ENCODE results near the gene DMRTA1.
"Not testable (repeated sequence)": the region's sequence is repeated elsewhere in the genome, so short reads cannot be mapped to it uniquely, and the experiment has no call there.

DMRTA1 gene

DNA sequence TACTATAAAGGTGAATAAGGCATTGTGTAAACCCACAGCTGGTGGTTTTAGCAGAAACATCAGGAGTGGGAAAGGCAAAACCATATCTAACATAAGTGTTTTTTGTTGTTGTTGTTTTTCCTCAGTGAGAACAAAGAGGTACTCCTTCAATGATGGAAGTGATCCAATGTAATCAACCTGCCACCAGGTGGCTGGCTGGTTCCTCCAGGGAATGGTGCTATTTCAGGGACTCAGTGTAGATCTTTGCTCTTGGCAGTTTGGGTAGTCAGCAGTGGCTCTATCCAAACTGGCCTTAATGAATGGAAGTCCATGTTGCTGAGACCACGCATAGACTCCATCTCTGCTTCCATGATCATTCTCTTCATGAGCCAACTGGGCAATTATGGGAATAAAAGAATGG is 10.8 kb downstream of the DMRTA1 start:
- no peak for DNase-seq

DNA sequence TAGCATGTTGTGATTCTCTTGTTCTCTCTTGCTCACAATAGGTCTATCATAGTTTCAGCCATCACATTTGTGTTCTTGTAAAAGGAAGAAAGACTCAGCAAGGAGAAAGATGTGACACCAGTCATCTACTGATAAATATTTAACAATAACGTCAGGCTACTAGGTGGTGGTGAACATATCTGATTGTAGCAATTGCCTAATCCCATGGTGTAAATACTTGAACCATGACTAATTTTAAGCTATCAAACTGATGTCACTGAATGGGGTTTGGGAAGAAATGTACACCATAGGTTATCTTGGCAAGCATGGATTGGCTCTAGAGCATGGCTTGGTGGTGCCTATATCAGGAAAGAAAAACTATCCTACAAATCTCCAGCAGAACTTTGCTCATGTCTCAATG is 16.6 kb downstream of the DMRTA1 start:
- no peak for DNase-seq

DNA sequence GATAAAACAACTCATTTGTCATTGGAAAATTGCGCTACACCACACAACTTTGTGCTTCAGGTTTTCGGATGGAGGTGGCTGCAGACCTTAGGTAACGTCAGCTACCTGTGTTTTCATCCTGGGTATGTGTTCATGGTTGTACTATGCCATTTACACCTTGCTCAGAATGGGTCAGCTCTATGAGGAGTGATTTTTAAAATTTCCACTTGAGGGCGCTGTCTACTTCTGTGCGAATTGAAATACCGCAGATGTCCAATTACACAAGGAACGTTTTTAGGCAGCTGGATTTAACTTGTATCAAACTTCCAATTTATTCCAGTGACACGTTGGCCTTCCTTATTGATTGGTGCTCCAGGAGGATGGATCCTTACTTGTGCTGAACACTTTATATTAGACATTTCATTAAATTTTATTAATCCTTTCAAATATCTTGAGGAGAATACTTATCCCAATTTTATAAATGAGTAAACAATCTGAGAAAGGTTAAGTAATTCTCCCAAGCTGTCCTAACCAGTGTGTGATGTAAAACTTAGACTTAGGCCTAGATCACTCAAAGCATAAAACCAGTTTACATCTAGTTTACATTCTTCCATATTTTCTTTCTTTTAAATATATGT is 23.4 kb downstream of the DMRTA1 start:
- DNase-seq, result peak in 7 of 51 donors; percentile 0 to 13 (median 1)

DNA sequence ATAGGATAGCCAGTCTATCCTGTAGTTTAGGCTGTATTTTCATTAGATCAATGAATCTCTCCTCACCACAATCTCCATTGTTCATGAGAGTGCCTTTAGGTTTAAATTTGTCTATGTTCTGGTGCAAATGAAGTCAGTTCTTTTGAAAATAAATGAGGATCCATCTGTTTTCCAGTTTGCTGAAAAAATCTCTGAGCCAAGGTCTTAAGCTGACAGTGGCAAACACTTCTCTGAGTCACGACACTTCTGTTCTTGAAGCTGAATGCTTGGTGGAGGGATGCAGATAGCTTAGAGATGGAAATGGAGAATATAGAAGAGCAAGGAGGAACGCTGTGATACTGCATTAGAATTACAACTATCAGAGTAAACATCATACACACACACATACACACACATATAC is 34.9 kb downstream of the DMRTA1 start:
- no peak for DNase-seq

DNA sequence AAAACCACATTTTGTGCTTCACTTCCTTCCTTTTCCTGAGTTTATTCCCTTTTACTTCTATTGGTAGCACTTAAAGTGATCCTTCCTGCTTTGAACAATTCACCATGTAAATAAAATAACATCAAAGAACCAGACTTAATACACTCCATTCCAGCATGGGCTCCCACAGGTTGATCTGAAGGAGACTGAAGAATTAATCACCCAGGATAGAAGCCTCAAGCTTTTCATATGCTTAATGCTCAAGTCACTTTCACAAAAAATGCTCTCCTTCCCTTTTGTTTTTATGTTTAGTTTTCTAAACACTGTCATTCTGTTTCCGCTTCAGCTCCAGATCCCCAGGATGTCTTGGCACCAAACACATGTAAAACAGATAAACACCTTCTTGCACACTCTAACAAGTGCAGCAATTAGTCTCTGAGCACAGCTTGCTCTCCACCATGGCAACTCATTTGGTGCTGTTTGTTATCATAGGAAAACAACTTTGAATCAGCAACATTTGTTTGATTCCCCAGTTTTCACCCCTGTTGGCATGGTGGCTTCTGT is 37.0 kb downstream of the DMRTA1 start:
- DNase-seq, result no peak

DNA sequence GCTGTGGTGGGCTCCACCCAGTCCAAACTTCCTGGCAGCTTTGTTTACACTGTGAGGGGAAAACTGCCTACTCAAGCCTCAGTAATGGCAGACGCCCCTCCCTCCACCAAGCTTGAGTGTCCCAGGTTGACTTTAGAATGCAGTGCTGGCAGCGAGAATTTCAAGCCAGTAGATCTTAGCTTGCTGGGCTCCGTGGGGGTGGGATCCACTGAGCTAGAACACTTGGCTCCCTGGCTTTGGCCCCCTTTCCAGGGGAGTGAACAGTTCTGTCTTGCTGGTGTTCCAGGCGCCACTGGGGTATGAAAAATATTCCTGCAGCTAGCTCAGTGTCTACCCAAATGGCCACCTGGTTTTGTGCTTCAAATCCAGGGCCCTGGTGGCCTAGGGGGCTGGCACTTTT is 49.6 kb downstream of the DMRTA1 start:
- not testable (repeated sequence) for DNase-seq

Data from hypothalamus (tissue), 51 donors.